GM12878 (cell line): ENCODE measurements around the gene CCDC28B. TPM values are rescaled to one million over a fixed set of nuclear protein-coding genes. Genes with fewer than 3 reads are reported as not detected.

ENCODE experiments used
- ATAC-seq: fragments of 200-7000 bp; cut with Tn5 transposase; 3 replicates; pipeline ENCODE4 v1.9.1; 2020; ENCODE audit warnings: mild to moderate bottlenecking, moderate library complexity
- BruUV-seq: library from RNA; stranded (reverse); fragments of 400-500 nt; replicated peaks from 2 replicates; lab custom pipeline; 2021; lab: Mats Ljungman, UMichigan
- CTCF ChIA-PET: fragments of 300-600 bp; sonication (Branson Sonifier 250); formaldehyde crosslinking; extraction: SDS; loops from one replicate; lab custom pipeline; 2021; ENCODE audit warnings: inconsistent platforms; lab: Yijun Ruan, JAX
- POLR2A ChIA-PET: fragments of 350-600 bp; formaldehyde crosslinking; extraction: SDS; loops from one replicate; lab custom pipeline; 2021; ENCODE audit warnings: inconsistent platforms; lab: Charles Lee
- RAD21 ChIA-PET: fragments of 300-600 bp; sonication (Branson Sonifier 250); formaldehyde crosslinking; loops from one replicate; lab custom pipeline; 2023; ENCODE audit warnings: antibody characterized with exemption; ENCODE audit not compliant: unreplicated experiment; lab: Charles Lee
- SMC1A ChIA-PET: fragments of 300-600 bp; sonication (Branson Sonifier 250); formaldehyde crosslinking; loops from one replicate; lab custom pipeline; 2023; ENCODE audit not compliant: unreplicated experiment, uncharacterized antibody; lab: Charles Lee
- DNase-seq: peaks from one replicate; pipeline ENCODE4 v3.0.0-alpha.2; 2011; ENCODE audit warnings: low read depth, low spot score
- FAIRE-seq: peaks from 3 replicates; lab custom pipeline; 2011; peaks lifted over from hg19 to GRCh38; lab: Jason Lieb, UNC
- H2AFZ ChIP-seq: 2 replicates; pipeline ENCODE4 v1.6.0; 2011; ENCODE audit warnings: low read depth, low read length, control low read depth; ENCODE audit not compliant: control insufficient read depth
- H3K27ac ChIP-seq: 2 replicates; pipeline ENCODE4 v1.5.1; 2011; ENCODE audit warnings: control low read depth; ENCODE audit not compliant: control insufficient read depth, insufficient read depth
- H3K27me3 ChIP-seq, 2 experiments: replicated peaks in 1 of 2; 2 replicates each; pipeline versions ENCODE4 v1.6.0 to v1.6.1; 2011; ENCODE audit warnings: low read length in 1 of 2; ENCODE audit not compliant: control insufficient read depth in 2 of 2, insufficient read depth in 2 of 2
- H3K36me3 ChIP-seq, 2 experiments: 2 replicates each; pipeline ENCODE4 v1.5.1; 2011; ENCODE audit warnings: low read length in 1 of 2; ENCODE audit not compliant: control insufficient read depth in 2 of 2, insufficient read depth in 2 of 2
- H3K4me1 ChIP-seq: 2 replicates; pipeline ENCODE4 v1.6.1; 2011; ENCODE audit warnings: mild to moderate bottlenecking, low read length, moderate library complexity, mixed read lengths; ENCODE audit not compliant: control insufficient read depth, insufficient read depth
- H3K4me2 ChIP-seq: 2 replicates; pipeline ENCODE4 v1.6.0; 2011; ENCODE audit warnings: control low read depth; ENCODE audit not compliant: control insufficient read depth, insufficient read depth
- H3K4me3 ChIP-seq: fragments of 200-600 bp; sonication (generic); 2 replicates; pipeline ENCODE4 v1.5.1; 2016
- H3K79me2 ChIP-seq: 2 replicates; pipeline ENCODE4 v1.6.0; 2011; ENCODE audit warnings: low read length; ENCODE audit not compliant: control insufficient read depth, insufficient read depth
- H3K9ac ChIP-seq: 2 replicates; pipeline ENCODE4 v1.8.0; 2011; ENCODE audit warnings: low read length, control low read depth, mixed read lengths; ENCODE audit not compliant: control insufficient read depth, insufficient read depth
- H3K9me3 ChIP-seq: replicated peaks from 3 replicates; pipeline ENCODE4 v1.5.1; 2011; ENCODE audit warnings: mild to moderate bottlenecking, low read length; ENCODE audit not compliant: control insufficient read depth, insufficient read depth
- H4K20me1 ChIP-seq: 2 replicates; pipeline ENCODE4 v1.6.0; 2011; ENCODE audit not compliant: control insufficient read depth, insufficient read depth
- BHLHE40 ChIP-seq, 2 experiments: fragments of 450-650 bp in 1 of 2; IDR thresholded peaks; 2 replicates each; pipeline ENCODE4 v1.6.1; 2011 to 2017; ENCODE audit warnings: low read depth in 2 of 2, borderline replicate concordance in 1 of 2, improper control_type of control experiment in 1 of 2, low read length in 1 of 2, mild to moderate bottlenecking in 1 of 2
- CBX3 ChIP-seq: fragments of 200-600 bp; sonication (generic); IDR thresholded peaks from 2 replicates; pipeline ENCODE4 v1.6.1; 2016; ENCODE audit warnings: low read depth, borderline replicate concordance
- NBN ChIP-seq: fragments of 450-650 bp; IDR thresholded peaks from 2 replicates; pipeline ENCODE4 v1.6.1; 2016
- NRF1 ChIP-seq: conservative IDR thresholded peaks from 2 replicates; pipeline ENCODE4 v1.6.1; 2011; ENCODE audit warnings: mild to moderate bottlenecking, low read depth, low read length, improper control_type of control experiment
- PML ChIP-seq: IDR thresholded peaks from 2 replicates; pipeline ENCODE4 v1.6.1; 2012; ENCODE audit warnings: low read length, inconsistent platforms
- POLR2A ChIP-seq: IDR thresholded peaks from 2 replicates; pipeline ENCODE4 v1.6.1; 2011; ENCODE audit warnings: low read depth, mild to moderate bottlenecking, low read length
- POLR2AphosphoS5 ChIP-seq: IDR thresholded peaks from 2 replicates; pipeline ENCODE4 v1.6.1; 2011; ENCODE audit warnings: mild to moderate bottlenecking, low read length, inconsistent platforms
- RAD21 ChIP-seq: IDR thresholded peaks from 2 replicates; pipeline ENCODE4 v1.6.1; 2011; ENCODE audit warnings: mild to moderate bottlenecking, low read depth, low read length, moderate library complexity; ENCODE audit not compliant: insufficient read depth
- STAT3 ChIP-seq: IDR thresholded peaks from 2 replicates; pipeline ENCODE4 v1.6.1; 2011; ENCODE audit warnings: low read depth, low read length, improper control_type of control experiment
- SUZ12 ChIP-seq: fragments of 200-600 bp; sonication (generic); IDR thresholded peaks from one replicate; pipeline ENCODE4 v1.6.1; 2018; ENCODE audit warnings: antibody characterized with exemption, mild to moderate bottlenecking; ENCODE audit not compliant: unreplicated experiment
- ZBTB11 ChIP-seq: fragments of 450-650 bp; formaldehyde crosslinking; IDR thresholded peaks from 2 replicates; pipeline ENCODE4 v1.5.0; 2022; ENCODE audit warnings: mild to moderate bottlenecking, missing genetic modification characterization
- WGBS: methylation state at CpG from one replicate; pipeline ENCODE4 v1.1.6; 2016; ENCODE audit warnings: low lambda C conversion rate; ENCODE audit not compliant: insufficient replicate concordance, insufficient coverage; ENCODE audit errors: missing lambda C conversion rate; 5-methylcytosine and 5-hydroxymethylcytosine counted together
- in situ Hi-C: fragments of 300-500 bp; cut with MboI; formaldehyde crosslinking; loops from 9 replicates; pipeline ENCODE4 v1.14.3; 2018; ENCODE audit warnings: mixed read lengths
- intact Hi-C: fragments of 100-400 bp; cut with micrococcal nuclease; formaldehyde crosslinking; loops from one replicate; pipeline ENCODE4 v1.14.2; 2022; ENCODE audit not compliant: unreplicated experiment
- polyA plus RNA-seq, 11 experiments: library from polyadenylated mRNA; depleted of rRNA in 4 of 11; unstranded in 6 of 11; stranded (reverse) in 5 of 11; fragments of >200 nt; fragmentation: Nextera tagmentation in 4 of 11; fragmentation: Illumina TruSeq in 1 of 11; extraction: Ambion mirVana in 4 of 11; extraction: Trizol in 1 of 11; gene quantifications; 1 replicate in 1 of 11; 2 replicates in 10 of 11; pipeline versions ENCODE4 v1.2.1 to v1.2.3, GENCODE V29; 2011 to 2016; ENCODE audit warnings: inconsistent platforms in 2 of 11, missing spikeins in 2 of 11, low read depth in 1 of 11
- total RNA-seq, 4 experiments: library from RNA; depleted of rRNA in 3 of 4; stranded (reverse); fragments of >200 nt in 3 of 4; fragmentation: Illumina TruSeq in 1 of 4; extraction: Trizol in 1 of 4; gene quantifications; 2 replicates each; pipeline versions ENCODE4 v1.2.1 to v1.2.3, GENCODE V29; 2013 to 2021
- TF ChIP-seq, protein P1 (sequence below): IDR thresholded peaks from 2 replicates; pipeline ENCODE4 v1.6.1; 2011; ENCODE audit warnings: low read depth, low read length, improper control_type of control experiment, borderline replicate concordance

CCDC28B gene
- total and polyA plus RNA-seq, 10 of the 15 experiments (the other 5 are each of a cell fraction or from before 2014, with no cell fraction given), result 10.5 to 135 (median 90.6) TPM

DNA sequence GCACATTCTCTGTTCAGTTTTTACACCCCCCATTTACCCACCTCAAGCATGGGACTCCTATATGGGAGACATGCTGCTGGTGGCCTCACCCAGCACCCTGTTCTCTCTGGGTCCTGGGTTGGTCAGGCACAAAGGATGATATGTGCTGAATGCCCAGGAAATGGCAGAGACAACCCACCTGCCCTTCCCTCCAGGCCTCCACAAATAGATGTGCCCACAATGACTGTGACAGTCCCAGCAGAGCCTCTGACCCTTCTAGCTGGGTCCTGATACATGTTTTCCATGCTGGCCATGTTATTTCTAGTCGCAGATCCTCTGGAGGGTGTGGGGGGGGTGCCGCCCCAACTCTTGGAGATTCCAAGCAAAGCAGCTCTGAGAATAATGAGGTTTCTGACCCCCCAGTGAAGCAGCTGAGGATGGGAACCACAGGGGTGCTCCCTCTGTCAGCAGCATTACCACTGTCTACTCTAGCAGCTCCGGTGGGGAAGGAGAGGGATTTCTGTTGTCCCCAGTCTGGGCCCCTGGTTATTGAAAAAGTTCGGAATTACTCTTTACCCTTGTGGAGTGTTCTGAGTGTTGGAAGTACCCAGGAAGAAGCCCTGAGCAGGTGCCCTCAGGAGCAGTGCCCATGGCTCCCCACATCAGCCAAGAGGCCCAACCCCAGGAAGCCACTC lies 1.2 kb upstream of the CCDC28B start:
- Histone ChIP-seq H2AFZ (no peak overlapping the region), H3K4me3 (no peak overlapping the region), H3K79me2 (peaks cover 19% of the 10 kb centered on the region), H4K20me1 (no peaks in the 10 kb centered on the region), H3K4me1 (peaks cover 21% of the 10 kb centered on the region), H3K27me3 (no peaks in the 10 kb centered on the region), H3K9me3 (no peaks in the 10 kb centered on the region), H3K9ac (no peak overlapping the region), H3K36me3 (peaks cover 20 to 26% of the 10 kb centered on the region in 2 experiments), H3K27ac (no peak overlapping the region), H3K4me2 (no peak overlapping the region; the same call in 1 of the 2 replicates)
- no TSS peak for BruUV-seq
- ChIA-PET RAD21 (interaction anchor here (0.6 to 4.2 kb wide), 3 partner anchors 19 to 126 kb away, joined by 3 to 22 read pairs (median 7); partner anchors contain the start of genes TMEM39B and TXLNA), SMC1A (no interaction called here), POLR2A (interaction anchor here (1.0 to 1.5 kb wide), 2 partner anchors 10 to 49 kb away, joined by 3 to 4 read pairs; no protein-coding TSS in a partner anchor), CTCF (interaction anchor here (2.1 kb wide), 1 partner anchor 117 kb away, joined by 4 read pairs; no protein-coding TSS in a partner anchor)
- ATAC-seq (no peak), DNase-seq (no peak), FAIRE-seq (no peak)
- 100% methylated on average over 4 of the region's 4 CpGs for WGBS
- no peak for TF ChIP-seq NBN
- TF ChIP-seq, protein P1, sequence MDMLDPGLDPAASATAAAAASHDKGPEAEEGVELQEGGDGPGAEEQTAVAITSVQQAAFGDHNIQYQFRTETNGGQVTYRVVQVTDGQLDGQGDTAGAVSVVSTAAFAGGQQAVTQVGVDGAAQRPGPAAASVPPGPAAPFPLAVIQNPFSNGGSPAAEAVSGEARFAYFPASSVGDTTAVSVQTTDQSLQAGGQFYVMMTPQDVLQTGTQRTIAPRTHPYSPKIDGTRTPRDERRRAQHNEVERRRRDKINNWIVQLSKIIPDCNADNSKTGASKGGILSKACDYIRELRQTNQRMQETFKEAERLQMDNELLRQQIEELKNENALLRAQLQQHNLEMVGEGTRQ, result no peak
- TF ChIP-seq POLR2A, result peak; percentile 14; the same call in 1 of the 2 replicates
- no peak for TF ChIP-seq CBX3
- TF ChIP-seq RAD21, result no peak
- TF ChIP-seq NRF1, result no peak
- no peak for TF ChIP-seq SUZ12
- 0 out of 2 replicates have a peak, but pooled peaks have one; percentile 11 for TF ChIP-seq POLR2AphosphoS5
- TF ChIP-seq BHLHE40 (IDR thresholded peaks at IDR 0.05; ENCODE audit: borderline replicate concordance in 1 of 2, low read depth in 2 of 2, low read length in 1 of 2), result no peak
- no peak for TF ChIP-seq ZBTB11 (CRISPR knock-in tag)
- TF ChIP-seq PML, result no peak
- TF ChIP-seq STAT3, result no peak
- in situ Hi-C loops (no loop called here), intact Hi-C loops (no loop called here)
